Lower leg skin (tissue), 4 donors: ENCODE results near the gene TMEM128. TPM values are rescaled to one million over a fixed set of nuclear protein-coding genes. Genes with fewer than 3 reads are reported as not detected.

Experiments
- DNase-seq, 2 donors: peaks; one replicate each; pipeline ENCODE4 v3.0.0-alpha.2; 2019; ENCODE audit warnings: low spot score in 2 of 2
- H3K4me3 ChIP-seq: fragments of 200-600 bp; sonication (generic); 2 replicates; pipeline ENCODE4 v1.5.1; 2017; ENCODE audit warnings: mild to moderate bottlenecking, low read depth; ENCODE audit not compliant: poor library complexity, severe bottlenecking
- CTCF ChIP-seq, 3 donors: fragments of 450-650 bp; IDR thresholded peaks; one replicate each; pipeline ENCODE4 v1.5.1; 2016; ENCODE audit warnings: antibody characterized with exemption in 3 of 3, mild to moderate bottlenecking in 3 of 3, moderate library complexity in 2 of 3
- POLR2A ChIP-seq, 2 donors: fragments of 450-650 bp; IDR thresholded peaks; one replicate each; pipeline ENCODE4 v1.6.1; 2016 to 2017; ENCODE audit warnings: antibody characterized with exemption in 2 of 2, mild to moderate bottlenecking in 1 of 2, moderate library complexity in 1 of 2
- WGBS, 2 donors: methylation state at CpG; one replicate each; pipeline ENCODE4 v1.1.5; 2018; 5-methylcytosine and 5-hydroxymethylcytosine counted together
- intact Hi-C: fragments of 100-400 bp; cut with DNase I; formaldehyde crosslinking; loops from one replicate; pipeline ENCODE4 v1.15.0; 2023; ENCODE audit warnings: low total_unique reads
- total RNA-seq, 4 donors: library from RNA; depleted of rRNA; stranded (reverse); fragments of >200 nt; gene quantifications; one replicate each; pipeline ENCODE4 v1.1.0, GENCODE V29; 2016

The TMEM128 gene
- total RNA-seq, 4 donors from 2014 or later = 19.5 to 24.5 (median 20.6) TPM

GRCh38 chr4:4228356-4228668 is 19.7 kb downstream of the TMEM128 start:
- TF ChIP-seq POLR2A (IDR thresholded peaks at IDR 0.05) (no peak), CTCF (IDR thresholded peaks at IDR 0.05) (no peak)
- no peak for DNase-seq
- intact Hi-C loops = no loop called here
- 70 to 76% methylated on average over 1 of the region's 1 CpG for WGBS, 2 donors
- no peak overlapping the region for H3K4me3 ChIP-seq

- WGBS, 2 donors = 11 to 13% methylated on average over 20 to 43 of the region's 51 CpGs
- TF ChIP-seq CTCF (IDR thresholded peaks at IDR 0.05) = no peak
- no peak for TF ChIP-seq POLR2A (IDR thresholded peaks at IDR 0.05)
- DNase-seq = no peak
- H3K4me3 ChIP-seq = no peak overlapping the region
- intact Hi-C loops = no loop called here
Observed at GRCh38 chr4:4227510-4228355, 20.3 kb downstream of the TMEM128 start.

- WGBS, 2 donors = 8% methylated on average over 43 to 55 of the region's 82 CpGs
- TF ChIP-seq POLR2A (IDR thresholded peaks at IDR 0.05) = no peak
- no peak for TF ChIP-seq CTCF (IDR thresholded peaks at IDR 0.05)
- H3K4me3 ChIP-seq = no peak within 1 kb of the TSS
- intact Hi-C loops = no loop called here
- DNase-seq = no peak
Observed at GRCh38 chr4:4226606-4227438, 21.2 kb downstream of the TMEM128 start, which contains the start of gene OTOP1. Gene OTOP1 (minus strand): TSS chr4:4226929. CDS start chr4:4226864, 65 bp downstream.

GRCh38 chr4:4225915-4226605 is 22.0 kb downstream of the TMEM128 start:
- no peak for DNase-seq
- no peak overlapping the region for H3K4me3 ChIP-seq
- no peak for TF ChIP-seq POLR2A (IDR thresholded peaks at IDR 0.05)
- TF ChIP-seq CTCF (IDR thresholded peaks at IDR 0.05) = no peak
- 16 to 19% methylated on average over 25 to 41 of the region's 41 CpGs for WGBS, 2 donors
- intact Hi-C loops = no loop called here

- TF ChIP-seq CTCF (IDR thresholded peaks at IDR 0.05) (no peak), POLR2A (IDR thresholded peaks at IDR 0.05) (no peak)
- WGBS, 2 donors = 71 to 87% methylated on average over 5 of the region's 5 CpGs
- intact Hi-C loops = no loop called here
- no peak for DNase-seq
- no peak overlapping the region for H3K4me3 ChIP-seq
Observed at GRCh38 chr4:4217113-4217512, 30.9 kb downstream of the TMEM128 start.
